Body of pancreas (tissue), 4 donors: Measurements from ENCODE around the gene CTDSPL.

Source experiments
- CTCF ChIP-seq, 7 experiments: fragments of 450-650 bp in 4 of 7; fragments of 200-600 bp in 3 of 7; sonication (generic) in 3 of 7; IDR thresholded peaks; one replicate each; pipeline ENCODE4 v1.5.1; 2016 to 2019; ENCODE audit warnings: antibody characterized with exemption in 7 of 7
- POLR2A ChIP-seq, 3 donors: fragments of 450-650 bp; IDR thresholded peaks; one replicate each; pipeline ENCODE4 v1.6.1; 2016; ENCODE audit warnings: antibody characterized with exemption in 3 of 3, mild to moderate bottlenecking in 2 of 3

GRCh38 chr3:38018296-38019266 is 156.9 kb downstream of the CTDSPL start:
- TF ChIP-seq CTCF (IDR thresholded peaks at IDR 0.05): no peak
- no peak for TF ChIP-seq POLR2A (IDR thresholded peaks at IDR 0.05)
